Ovary (tissue), 3 donors: ENCODE results near the gene MXRA5.

Experiments used
- POLR2A ChIP-seq: fragments of 450-650 bp; IDR thresholded peaks from one replicate; pipeline ENCODE4 v1.6.1; 2017; ENCODE audit warnings: antibody characterized with exemption, mild to moderate bottlenecking, moderate library complexity
- TF ChIP-seq, protein P1 (sequence below), 3 donors: fragments of 450-650 bp in 2 of 3; fragments of 200-600 bp in 1 of 3; IDR thresholded peaks; one replicate each; pipeline versions ENCODE4 v1.5.1 to v1.8.0; 2016 to 2022; ENCODE audit warnings: antibody characterized with exemption in 3 of 3, mild to moderate bottlenecking in 1 of 3
- donor health status: DM: no; HTN: no; CAD: no.

DNA sequence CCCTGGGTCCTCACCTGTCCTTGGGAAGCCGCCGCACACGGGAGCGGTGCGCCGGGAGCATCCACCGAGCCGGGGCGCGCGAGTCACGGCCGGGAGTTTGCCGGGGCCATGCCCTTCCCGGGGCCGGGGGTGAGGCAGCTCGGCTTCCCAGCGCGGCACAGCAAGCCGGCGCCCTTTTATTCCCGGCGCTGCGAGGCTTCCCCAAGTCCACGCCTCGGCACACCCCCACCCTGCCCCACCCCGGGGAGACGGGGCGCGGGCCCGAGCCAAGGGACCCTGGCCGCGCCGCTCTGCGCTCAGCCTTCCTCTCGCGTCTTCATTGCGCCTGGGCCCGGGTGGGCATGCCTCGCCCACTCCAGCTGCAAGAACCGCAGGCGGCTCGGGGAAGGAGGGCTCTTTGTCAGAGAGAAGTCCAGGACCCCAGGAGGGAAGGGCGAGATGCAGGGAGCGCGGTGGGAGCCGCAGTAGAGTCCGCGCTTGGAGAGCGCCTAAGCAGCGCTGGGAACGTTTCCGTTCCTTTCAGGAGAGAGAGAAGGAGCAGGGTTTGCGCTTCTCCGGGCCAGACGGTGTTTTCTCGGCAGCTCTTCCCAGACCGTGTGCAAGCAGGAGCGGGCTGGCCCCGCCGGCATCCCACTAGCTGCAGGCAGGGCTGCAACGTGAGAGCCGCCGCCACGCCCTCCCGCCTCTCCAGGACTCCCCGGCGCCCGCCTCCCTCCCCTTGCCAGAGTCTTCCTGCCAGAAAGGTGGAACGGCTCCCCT is at the start of gene MXRA5:
- TF ChIP-seq, protein P1, sequence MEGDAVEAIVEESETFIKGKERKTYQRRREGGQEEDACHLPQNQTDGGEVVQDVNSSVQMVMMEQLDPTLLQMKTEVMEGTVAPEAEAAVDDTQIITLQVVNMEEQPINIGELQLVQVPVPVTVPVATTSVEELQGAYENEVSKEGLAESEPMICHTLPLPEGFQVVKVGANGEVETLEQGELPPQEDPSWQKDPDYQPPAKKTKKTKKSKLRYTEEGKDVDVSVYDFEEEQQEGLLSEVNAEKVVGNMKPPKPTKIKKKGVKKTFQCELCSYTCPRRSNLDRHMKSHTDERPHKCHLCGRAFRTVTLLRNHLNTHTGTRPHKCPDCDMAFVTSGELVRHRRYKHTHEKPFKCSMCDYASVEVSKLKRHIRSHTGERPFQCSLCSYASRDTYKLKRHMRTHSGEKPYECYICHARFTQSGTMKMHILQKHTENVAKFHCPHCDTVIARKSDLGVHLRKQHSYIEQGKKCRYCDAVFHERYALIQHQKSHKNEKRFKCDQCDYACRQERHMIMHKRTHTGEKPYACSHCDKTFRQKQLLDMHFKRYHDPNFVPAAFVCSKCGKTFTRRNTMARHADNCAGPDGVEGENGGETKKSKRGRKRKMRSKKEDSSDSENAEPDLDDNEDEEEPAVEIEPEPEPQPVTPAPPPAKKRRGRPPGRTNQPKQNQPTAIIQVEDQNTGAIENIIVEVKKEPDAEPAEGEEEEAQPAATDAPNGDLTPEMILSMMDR (IDR thresholded peaks at IDR 0.05): no peak
- TF ChIP-seq POLR2A: no peak
